GM21447 (cell line): ENCODE measurements around the gene DKKL1.
"Not testable (repeated sequence)": the region's sequence is repeated elsewhere in the genome, so short reads cannot be mapped to it uniquely, and the experiment has no call there.

Experiments used
- ATAC-seq: cut with Tn5 transposase; IDR thresholded peaks from one replicate; pipeline ENCODE4 v1.9.1; 2021; ENCODE audit not compliant: unreplicated experiment

The DKKL1 gene

DNA sequence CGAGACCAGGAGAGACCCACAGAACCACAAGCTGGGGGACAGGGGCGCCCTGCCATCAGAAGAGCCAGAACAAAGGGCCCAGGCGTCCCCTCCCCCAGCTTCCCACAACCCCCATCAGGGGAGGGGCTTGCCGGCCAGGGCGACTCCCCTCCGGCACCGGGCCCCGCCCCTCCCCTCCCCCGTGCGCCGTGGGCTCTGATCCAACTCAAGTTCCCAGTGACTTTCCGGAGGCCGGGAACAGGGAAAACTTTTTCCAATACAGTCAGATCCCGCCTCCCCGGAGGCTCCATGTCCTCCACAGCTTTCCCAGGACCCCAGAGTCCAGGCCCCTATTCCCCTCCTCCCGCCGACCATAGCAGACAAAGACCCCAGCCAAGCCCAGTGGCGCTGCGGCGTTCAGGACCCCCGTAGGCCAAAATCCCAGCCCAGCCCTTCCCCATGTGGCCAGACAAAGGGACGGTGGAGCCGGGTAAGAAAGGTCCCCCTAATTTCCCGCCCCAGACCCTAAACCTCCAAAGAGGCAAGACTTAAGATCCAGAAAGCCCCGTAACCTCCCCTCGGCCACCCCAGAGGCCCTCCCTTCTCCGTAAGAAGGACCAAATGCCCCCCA is 2.1 kb upstream of the DKKL1 start:
- no peak for ATAC-seq

DNA sequence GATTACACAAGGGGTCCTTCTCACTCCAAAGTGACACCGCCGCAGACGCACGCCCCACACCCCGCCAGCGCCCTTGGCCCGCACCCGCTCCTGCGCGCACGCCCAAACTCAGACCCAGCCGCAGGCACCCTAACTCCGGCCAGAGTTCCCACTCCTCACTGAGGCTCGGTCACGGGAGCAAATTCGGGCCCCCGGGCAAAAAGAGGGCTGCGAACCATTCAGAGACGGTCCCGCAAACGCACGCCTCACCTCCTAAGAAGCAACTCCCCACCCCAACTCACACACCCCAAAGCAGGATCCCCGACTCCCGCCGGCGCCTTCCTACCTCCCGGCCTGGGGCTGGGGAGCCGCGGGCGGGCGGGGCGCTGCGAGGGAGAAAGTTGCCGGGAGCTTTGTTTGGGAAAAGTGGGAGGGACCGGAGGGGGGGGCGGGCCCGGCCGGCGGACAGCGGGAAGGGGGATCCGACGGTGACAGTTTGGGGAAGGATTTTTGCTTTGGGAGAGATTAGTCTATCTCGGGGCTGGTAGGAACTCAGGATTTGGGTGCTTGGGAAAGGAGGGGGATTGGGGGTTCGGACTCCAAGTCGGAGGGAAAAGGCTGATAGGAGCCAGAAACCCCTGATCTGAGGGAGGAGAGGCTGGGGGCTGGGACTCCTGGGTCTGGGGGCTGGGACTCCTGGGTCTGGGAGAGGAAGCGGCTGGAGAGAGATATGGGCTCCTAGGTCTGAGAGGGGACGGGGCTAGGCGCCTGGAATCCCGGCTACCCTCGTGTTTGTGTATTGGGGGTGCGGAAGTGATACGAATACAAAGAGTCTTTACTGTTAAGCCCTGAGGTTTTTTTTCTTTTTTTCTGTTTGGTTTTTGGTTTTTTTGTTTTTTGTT is 1.4 kb upstream of the DKKL1 start, which contains the start of gene TEAD2:
Gene TEAD2, minus strand, starts transcription at position 369 of the 881 bp plus-strand sequence. CDS start 2,341 bp downstream, outside the sequence.
- ATAC-seq: no peak

DNA sequence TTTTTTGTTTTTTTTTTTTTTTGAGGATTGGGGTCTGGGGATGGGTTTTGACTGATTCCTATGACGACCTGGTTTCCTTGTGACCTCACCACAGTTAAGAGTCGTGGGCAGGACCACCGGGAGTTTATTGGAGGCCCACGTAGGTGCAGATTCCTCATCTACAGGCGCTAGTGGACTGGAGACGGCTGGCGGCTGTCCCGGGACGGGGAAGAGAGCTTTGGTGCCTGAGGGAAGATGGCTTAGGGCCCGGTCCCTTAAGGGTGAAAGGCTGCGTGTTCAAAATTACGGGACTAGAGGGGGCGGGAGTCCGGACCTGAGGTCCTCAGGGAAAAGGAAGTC is 779 bp upstream of the DKKL1 start:
- no peak for ATAC-seq

DNA sequence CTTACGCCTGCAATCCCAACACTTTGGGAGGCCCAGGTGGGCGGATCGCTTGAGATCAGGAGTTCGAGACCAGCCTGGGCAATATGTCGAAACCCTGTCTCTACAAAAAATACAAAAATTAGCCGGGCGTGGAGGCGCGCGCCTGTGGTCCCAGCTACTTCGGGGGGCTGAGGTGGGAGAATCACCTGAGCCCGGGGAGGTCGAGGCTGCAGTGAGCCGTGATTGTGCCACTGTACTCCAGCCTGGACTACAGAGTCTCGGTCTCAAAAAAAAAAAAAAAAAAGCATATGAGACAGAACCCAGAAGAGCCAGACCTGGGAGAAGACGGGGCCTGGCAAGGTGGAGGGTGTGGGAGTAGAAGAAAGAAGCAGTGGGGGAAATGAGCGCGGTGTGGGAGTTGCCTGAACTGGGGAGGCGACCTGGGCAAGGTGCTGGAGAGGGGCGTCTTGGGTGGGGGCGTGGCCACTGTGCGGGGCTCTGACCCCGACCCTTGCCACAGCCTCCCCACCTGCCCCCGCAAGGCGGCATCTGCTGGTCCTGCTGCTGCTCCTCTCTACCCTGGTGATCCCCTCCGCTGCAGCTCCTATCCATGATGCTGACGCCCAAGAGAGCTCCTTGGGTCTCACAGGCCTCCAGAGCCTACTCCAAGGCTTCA is 533 bp downstream of the DKKL1 start:
- ATAC-seq: no peak

DNA sequence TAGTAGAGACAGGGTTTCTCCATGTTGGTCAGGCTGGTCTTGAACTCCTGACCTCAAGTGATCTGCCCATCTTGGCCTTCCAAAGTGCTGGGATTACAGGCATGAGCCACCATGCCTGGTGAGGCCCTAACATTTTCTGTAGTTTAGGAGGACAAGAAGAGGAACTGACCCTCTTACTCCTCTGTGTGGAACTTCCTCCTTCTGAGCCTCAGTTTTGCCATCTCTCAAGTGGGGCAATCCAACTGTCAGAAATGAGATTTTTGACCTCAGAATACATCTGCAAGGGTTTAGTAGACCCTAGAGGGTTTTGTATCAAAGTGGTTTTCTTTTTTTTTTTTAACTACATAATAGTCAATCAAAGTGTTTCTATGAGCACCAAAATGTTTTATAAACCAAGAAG is 2.4 kb downstream of the DKKL1 start:
- ATAC-seq: no peak

DNA sequence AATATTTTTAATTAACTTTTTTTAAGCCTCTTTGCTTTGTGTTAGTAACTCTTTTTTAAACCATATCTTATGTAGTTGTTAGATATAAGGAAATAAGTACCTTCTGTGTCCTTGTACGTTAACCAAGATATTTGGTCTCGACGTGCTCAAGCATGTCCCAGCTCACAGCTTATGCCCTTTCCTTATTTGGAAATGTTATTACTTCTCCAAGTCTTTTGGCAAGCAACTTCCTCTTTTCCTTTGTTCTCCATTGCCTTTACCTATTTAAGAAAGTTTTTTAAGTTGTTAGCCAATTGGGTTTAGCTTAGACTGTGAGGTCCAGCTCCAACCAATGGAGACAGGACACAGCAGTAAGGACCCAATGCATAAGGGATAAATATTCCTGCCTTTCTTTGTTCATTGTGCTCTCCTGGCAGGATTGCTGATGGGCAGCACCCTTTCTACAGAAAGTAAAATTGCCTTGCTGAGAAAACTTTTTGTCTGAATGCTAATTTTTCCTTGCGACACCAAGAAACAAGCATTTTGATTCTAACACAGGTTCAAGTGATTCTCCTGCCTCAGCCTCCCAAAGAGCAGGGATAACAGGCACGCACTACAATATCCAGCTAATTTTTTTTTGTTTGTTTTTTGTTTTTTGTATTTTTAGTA is 5.2 kb downstream of the DKKL1 start:
- no peak for ATAC-seq

DNA sequence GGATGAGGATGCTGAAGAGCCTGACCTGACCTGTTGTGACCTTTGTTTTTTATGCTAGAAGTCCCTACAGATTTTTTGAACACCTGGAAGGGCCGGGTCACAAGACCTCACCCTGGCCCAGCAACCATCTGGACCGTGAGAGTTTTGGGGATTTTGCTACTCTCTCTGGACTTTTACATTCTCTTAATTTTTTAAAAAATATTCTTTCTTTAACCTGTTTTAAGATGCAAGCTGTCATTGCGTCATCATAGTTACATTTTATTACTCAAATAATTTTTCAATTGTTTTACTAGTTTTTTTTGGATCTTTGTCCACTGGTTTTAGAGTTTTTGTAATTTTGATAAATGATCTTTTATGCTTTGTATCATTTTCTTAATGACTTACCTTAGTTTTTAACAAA is 7.5 kb downstream of the DKKL1 start:
- no peak for ATAC-seq

DNA sequence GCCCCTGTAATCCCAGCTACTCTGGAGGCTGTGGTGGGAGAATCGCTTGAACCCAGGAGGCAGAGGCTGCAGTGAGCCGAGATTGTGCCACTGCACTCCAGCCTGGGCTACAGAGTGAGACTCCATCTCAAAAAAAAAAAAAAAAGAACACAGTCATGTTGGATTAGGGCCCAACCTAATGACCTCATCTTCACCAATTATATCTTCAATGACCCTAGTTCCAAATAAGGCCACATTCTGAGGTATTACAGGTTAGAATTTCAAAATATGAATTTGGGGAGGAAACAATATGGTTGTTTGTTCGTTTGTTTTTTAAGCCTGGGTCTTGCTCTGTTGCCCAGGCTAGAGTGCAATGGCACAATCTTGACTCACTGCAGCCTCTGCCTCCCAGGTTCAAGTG is 9.5 kb downstream of the DKKL1 start:
- not testable (repeated sequence) for ATAC-seq

DNA sequence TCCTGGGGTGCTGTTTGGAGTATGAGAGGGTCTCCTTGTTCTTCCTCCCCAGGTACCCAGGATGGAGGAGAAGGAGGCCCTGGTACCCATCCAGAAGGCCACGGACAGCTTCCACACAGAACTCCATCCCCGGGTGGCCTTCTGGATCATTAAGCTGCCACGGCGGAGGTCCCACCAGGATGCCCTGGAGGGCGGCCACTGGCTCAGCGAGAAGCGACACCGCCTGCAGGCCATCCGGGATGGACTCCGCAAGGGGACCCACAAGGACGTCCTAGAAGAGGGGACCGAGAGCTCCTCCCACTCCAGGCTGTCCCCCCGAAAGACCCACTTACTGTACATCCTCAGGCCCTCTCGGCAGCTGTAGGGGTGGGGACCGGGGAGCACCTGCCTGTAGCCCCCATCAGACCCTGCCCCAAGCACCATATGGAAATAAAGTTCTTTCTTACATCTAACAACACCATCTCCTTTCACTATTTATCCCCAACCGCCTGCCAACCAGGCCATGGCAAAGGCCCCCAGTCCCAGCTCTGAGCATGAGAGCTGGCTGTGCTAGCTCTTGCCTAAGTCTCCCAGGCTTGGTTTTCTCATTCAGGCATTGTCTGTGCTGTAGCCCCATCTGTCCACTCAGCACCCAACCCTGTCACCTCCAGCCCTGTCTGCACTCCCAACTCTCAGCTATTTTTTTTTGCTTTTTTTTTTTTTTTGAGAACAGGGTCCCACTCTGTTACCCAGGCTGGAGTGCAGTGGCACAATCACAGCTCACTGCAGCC is 11.2 kb downstream of the DKKL1 start:
- ATAC-seq: no peak

DNA sequence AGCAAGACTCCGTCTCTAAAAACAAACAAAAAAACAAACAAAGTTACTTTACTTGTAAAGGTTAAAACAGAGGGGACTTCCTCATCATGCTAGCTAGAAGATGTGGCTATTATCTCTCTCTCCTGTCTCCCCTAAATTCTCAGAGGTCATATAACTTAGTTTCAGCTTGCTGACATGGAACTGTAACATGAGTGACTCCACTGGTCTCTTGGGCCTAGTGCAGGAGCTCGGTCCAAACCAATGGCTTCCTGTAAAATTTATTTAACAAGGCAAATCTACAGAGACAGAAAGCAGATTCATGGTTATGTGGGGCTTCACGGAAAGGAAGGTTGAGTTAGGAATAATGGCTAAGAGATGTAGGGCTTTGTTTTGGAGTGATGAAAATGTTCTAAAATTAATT is 14.8 kb downstream of the DKKL1 start:
- no peak for ATAC-seq

DNA sequence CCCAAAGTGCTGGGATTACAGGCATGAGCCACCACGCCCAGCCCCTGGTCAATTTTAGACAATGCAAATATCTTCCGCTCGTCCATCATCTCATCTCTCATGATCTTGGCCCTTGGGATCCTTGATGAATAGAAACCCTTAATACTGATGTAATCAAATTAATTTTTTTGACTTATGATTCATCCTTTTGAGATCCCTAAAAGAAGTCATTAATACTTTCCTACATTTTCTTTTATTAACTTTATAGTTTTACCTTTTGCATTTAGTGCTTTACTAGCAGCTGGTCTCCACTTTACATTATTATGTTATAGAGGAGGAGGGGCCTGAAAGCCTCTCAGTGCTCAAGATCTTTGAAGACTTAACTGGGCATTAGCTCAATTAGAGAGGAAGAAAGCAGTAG is 16.7 kb downstream of the DKKL1 start:
- ATAC-seq: no peak

DNA sequence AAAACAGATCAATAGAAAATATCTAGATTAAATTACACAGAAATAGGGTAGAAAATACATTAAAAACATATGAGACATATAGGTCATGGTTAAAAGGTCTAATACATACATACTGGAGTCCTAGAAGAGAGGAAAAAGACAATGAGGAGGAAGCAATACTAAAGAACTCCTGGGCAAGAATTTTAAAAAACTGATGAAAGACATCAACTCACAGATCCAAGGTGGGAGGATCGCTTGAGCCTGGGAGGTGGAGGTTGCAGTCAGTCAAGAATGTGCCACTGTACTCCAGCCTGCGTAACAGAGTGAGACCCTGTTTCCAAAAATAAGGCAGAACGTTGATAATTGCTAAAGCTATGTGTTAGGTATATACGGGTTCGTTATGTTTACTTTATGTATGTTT is 19.0 kb downstream of the DKKL1 start:
- no peak for ATAC-seq

DNA sequence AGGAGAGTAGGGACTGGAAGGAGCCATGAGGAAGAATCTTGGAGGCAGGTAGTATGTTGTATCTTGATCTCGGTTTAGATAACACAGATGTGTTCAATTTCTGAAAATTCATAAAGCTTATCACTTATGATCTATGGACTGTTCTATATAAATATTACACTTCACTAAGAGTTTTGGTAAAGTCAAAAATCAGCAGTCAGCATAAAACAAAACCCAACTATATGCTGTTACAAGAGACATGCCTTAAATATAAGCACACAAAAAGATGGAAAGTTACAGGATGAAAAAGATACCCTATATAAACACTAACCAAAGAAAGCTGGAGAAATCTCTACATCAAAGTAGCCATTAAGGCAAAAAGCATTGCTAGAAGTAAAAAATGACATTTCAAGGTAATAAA is 19.9 kb downstream of the DKKL1 start:
- ATAC-seq: no peak

DNA sequence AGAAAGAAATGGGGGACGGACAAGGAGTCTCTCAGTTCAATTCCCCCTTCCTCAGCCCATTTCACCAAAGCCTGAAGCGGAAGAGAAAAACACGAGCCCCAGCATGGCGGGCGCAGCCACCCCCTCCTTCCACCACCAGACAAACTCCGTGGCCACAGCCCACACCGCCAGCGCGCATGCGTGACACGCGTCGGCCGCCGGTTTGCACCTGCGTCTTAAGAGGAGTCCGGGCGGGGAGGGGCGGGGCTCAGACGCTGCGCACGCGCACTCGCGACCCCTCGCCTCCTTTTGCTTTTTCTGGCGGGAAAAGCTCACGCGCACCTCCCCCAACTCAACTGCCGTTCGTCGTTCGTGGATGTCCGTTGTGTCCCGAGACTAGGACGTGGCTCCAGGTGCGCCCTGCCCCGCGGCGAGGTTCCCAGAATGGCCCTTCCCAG is 24.3 kb downstream of the DKKL1 start, which contains the start of gene KASH5:
Gene KASH5, plus strand, starts transcription at position 314 of the 437 bp plus-strand sequence. CDS start 2,635 bp downstream, outside the sequence.
- ATAC-seq: no peak

DNA sequence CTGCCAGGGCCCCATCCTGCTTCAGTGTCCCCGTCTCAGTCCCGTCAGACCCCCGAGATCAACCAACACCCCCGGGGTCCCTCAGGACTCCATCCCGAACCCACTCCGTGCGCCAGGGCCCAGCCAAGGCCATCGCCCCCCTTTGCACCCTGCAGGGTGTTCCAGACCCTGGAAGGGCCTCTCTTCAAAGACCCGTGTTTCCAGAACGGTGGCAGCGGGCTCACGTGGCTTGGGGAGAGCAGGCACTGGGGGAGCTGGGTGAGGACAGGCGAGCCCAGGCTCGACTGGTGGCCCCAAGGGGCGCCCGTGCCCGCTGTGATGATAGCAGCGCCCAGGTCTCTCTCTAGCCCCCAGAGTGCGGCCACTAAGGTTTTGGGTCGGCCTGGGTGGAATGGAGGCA is 25.7 kb downstream of the DKKL1 start:
- no peak for ATAC-seq

DNA sequence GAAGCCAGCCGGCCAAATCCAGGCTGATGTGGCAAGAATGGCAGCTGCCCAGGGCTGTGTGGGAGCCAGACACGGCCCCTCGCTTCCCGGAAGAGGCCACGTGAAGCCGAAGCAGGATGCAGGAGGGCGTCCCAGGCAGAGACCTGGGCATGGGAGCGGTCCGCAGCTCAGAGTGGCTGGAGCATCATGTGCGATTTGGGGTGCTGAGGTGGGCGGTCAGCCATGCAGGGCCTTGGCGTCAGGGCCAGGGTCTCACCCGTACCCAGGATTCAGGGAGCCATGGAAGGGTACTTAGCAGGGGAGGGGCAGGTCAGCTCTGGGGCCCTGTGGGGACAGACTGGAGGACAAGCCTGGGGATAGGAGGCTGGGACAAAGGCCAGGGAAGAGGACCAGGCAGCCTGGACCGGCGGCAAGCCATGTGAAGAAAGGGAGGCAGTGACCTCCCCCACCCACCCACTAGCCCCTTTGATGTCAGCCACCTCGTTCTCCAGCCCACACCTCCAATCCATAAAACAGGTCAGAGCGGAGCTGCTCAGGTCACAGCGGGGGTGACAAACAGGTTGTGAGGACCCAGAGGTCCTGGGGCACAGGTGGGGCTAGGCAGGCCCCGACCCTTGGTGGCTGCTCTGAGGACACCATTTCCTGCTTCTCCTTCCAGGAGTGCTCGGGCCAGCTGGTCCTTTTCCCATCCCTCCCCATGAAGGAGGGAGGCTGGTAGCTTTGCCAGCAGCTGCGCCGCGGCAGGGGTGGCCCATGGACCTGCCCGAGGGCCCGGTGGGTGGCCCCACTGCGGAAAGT is 26.7 kb downstream of the DKKL1 start:
- ATAC-seq: no peak

DNA sequence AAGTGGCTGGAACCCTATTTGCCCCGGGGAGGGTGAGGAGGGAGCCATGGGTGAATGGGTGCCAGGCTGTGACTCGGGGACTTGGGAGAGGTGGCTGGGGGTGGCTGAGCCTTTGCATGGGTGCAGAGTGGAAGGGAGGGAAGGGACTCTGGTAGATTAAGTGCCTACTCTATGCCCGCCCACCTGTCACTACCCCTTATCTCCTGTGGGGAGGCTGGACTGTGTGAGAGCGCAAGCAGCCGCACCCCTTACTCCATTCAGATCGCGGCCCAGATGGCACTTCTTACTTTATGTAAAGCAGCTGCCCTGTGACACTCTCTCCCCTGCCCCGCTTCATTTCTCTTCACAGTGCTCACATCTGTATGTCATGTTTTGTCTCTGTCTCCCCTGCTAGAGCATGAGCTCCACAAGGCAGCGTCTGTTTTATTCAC is 27.3 kb downstream of the DKKL1 start:
- ATAC-seq: no peak

DNA sequence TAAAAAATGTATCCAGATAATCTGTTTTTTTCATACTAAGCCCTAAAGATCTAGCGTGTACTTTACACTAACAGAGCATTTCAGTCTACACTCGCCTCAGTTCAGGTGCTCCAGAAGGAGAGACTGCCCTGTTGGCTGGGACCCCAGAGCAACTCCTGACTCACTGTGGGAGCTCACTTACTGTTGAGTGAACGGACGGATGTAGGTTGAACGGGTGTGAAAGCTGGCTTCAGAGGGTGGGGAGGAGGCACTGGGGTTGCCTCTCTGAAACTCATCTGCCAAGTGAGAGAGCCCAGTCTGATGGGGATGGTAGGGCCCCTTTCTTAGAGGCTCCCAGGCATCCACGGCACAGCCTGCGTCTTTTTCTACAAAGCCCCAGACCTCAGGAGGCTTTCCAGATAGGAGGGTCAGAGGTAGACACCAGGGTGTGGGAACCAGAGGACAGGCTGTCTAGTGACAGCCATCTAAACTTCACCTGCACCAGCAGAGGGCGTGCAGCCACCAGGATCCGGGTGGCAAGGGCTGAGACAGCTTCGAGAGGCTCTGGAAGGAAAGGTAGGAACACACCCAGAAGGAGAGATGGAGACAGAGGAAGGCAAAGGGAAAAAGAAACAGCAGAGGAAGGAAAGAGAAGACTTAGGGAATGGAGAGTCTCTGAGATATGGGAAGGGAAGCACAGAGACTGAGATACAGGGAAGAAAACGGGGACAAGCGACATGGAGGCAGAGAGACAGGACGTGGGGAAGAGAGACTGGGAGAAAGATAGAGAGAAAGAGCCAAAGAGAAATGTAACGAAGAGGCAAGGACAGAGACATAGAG is 28.1 kb downstream of the DKKL1 start:
- no peak for ATAC-seq

DNA sequence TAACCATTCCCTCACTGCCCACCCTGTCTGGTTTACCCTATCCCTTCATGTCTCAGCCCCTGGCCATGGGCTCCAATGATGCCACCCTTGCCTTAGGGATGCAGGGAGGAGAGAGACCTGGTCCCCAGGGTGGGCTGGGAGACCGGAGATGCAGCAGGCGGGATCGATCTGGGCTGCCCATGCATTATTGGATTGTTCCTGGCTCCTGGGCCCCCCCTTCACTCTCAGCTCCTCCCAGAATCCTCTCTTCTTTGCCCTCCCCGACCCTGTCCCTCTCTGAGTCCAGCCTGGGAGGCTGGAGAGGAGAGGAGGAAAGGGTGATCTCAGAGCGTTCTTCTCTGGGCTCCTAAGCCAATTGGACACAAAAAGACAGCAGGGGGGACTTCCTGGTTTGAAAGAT is 30.2 kb downstream of the DKKL1 start:
- ATAC-seq: no peak
